ENCODE measurements around the gene FLRT1.

FLRT1 gene

DNA sequence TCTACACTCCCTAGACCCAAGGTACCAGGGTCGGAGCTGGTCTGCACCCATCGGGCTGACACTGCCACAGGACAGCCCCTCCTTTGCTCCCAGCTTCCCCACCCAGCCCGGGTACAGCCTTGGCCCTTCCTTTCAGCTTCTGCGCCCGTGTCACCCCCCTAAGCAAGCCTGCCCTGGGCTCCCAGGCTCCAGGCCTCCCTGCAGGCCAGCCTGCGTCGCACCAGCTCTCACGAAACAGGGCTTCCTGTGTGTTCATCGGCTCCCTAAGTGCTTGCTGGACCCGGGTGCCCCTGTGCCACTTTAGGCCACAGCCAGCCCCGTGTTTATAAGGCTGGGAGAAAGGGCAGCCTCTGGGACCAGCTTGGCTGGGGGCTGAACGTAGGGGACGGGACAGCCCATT, 21.1 kb downstream of the FLRT1 start:
- Histone ChIP-seq H3K36me3 (ENCODE audit: control insufficient read depth in 1 of 2, insufficient read depth in 2 of 2, low read length in 2 of 2) (no peaks in the 10 kb centered on the region), H3K79me1 (ENCODE audit: low read length) (no peaks in the 10 kb centered on the region), H3K27me3 (ENCODE audit: insufficient read depth, low read length) (peaks cover 15% of the 10 kb centered on the region), H2BK120ac (ENCODE audit: insufficient read depth, low read length, poor library complexity) (no peak overlapping the region), H3K27ac (ENCODE audit: low read depth, low read length) (no peak overlapping the region), H3K18ac (ENCODE audit: low read length) (no peak overlapping the region), H4K91ac (ENCODE audit: low read depth, low read length) (no peak overlapping the region), H2BK12ac (ENCODE audit: low read length) (no peak overlapping the region), H3K14ac (ENCODE audit: low read length) (no peak overlapping the region), H3K79me2 (ENCODE audit: control insufficient read depth, insufficient read depth, low read length, poor library complexity) (no peaks in the 10 kb centered on the region), H4K8ac (ENCODE audit: low read depth, low read length) (no peak overlapping the region), H2AK5ac (ENCODE audit: low read length) (no peak overlapping the region), H2AFZ (ENCODE audit: insufficient read depth, low read length, poor library complexity) (no peak overlapping the region), H4K12ac (ENCODE audit: low read depth, low read length) (no peak overlapping the region), H3K4me2 (ENCODE audit: low read length) (no peak overlapping the region), H3K23ac (ENCODE audit: low read length) (no peak overlapping the region), H2BK5ac (ENCODE audit: low read depth, low read length, poor library complexity) (no peak overlapping the region), H3K4me1 (ENCODE audit: control insufficient read depth in 1 of 2, insufficient read depth in 2 of 2, low read length in 2 of 2) (peaks cover 0 to 6% of the 10 kb centered on the region in 2 experiments), H3K4ac (ENCODE audit: low read depth, low read length) (no peak overlapping the region), H3K9me3 (ENCODE audit: insufficient read depth, low read depth, low read length) (peaks cover 1% of the 10 kb centered on the region), H3K4me3 (ENCODE audit: low read depth, low read length) (no peak overlapping the region), H3K9ac (ENCODE audit: low read length) (no peak overlapping the region)
- DNase-seq = no peak
- no CpG with 5 or more reads among the region's 13 CpGs for WGBS (ENCODE audit: extremely low coverage, insufficient coverage, insufficient read length)

GRCh38 chr11:64057890-64058289, 22.2 kb downstream of the FLRT1 start:
- H3K4ac ChIP-seq (ENCODE audit: low read depth, low read length) = no peak overlapping the region
- no peak overlapping the region for H3K14ac ChIP-seq (ENCODE audit: low read length)
- peaks cover 1% of the 10 kb centered on the region for H3K9me3 ChIP-seq (ENCODE audit: insufficient read depth, low read depth, low read length)
- H3K36me3 ChIP-seq (ENCODE audit: control insufficient read depth in 1 of 2, insufficient read depth in 2 of 2, low read length in 2 of 2) = no peaks in the 10 kb centered on the region
- H4K91ac ChIP-seq (ENCODE audit: low read depth, low read length) = no peak overlapping the region
- no peak overlapping the region for H2AK5ac ChIP-seq (ENCODE audit: low read length)
- no peak overlapping the region for H3K4me3 ChIP-seq (ENCODE audit: low read depth, low read length)
- no peak overlapping the region for H2BK12ac ChIP-seq (ENCODE audit: low read length)
- no peaks in the 10 kb centered on the region for H3K79me1 ChIP-seq (ENCODE audit: low read length)
- H3K79me2 ChIP-seq (ENCODE audit: control insufficient read depth, insufficient read depth, low read length, poor library complexity) = no peaks in the 10 kb centered on the region
- H4K12ac ChIP-seq (ENCODE audit: low read depth, low read length) = no peak overlapping the region
- H3K4me1 ChIP-seq (ENCODE audit: control insufficient read depth in 1 of 2, insufficient read depth in 2 of 2, low read length in 2 of 2) = peaks cover 0 to 6% of the 10 kb centered on the region in 2 experiments
- H2AFZ ChIP-seq (ENCODE audit: insufficient read depth, low read length, poor library complexity) = no peak overlapping the region
- H3K27me3 ChIP-seq (ENCODE audit: insufficient read depth, low read length) = peaks cover 17% of the 10 kb centered on the region
- no peak overlapping the region for H2BK120ac ChIP-seq (ENCODE audit: insufficient read depth, low read length, poor library complexity)
- H3K18ac ChIP-seq (ENCODE audit: low read length) = no peak overlapping the region
- no peak overlapping the region for H3K23ac ChIP-seq (ENCODE audit: low read length)
- no peak overlapping the region for H4K8ac ChIP-seq (ENCODE audit: low read depth, low read length)
- no peak overlapping the region for H3K9ac ChIP-seq (ENCODE audit: low read length)
- no CpG with 5 or more reads among the region's 10 CpGs for WGBS (ENCODE audit: extremely low coverage, insufficient coverage, insufficient read length)
- H3K27ac ChIP-seq (ENCODE audit: low read depth, low read length) = no peak overlapping the region
- no peak for DNase-seq
- no peak overlapping the region for H2BK5ac ChIP-seq (ENCODE audit: low read depth, low read length, poor library complexity)
- no peak overlapping the region for H3K4me2 ChIP-seq (ENCODE audit: low read length)

GRCh38 chr11:64058494-64058893, 22.8 kb downstream of the FLRT1 start:
- Histone ChIP-seq H3K4ac (ENCODE audit: low read depth, low read length) (no peak overlapping the region), H3K4me2 (ENCODE audit: low read length) (no peak overlapping the region), H2BK12ac (ENCODE audit: low read length) (no peak overlapping the region), H3K23ac (ENCODE audit: low read length) (no peak overlapping the region), H3K9ac (ENCODE audit: low read length) (no peak overlapping the region), H3K27ac (ENCODE audit: low read depth, low read length) (no peak overlapping the region), H2BK5ac (ENCODE audit: low read depth, low read length, poor library complexity) (no peak overlapping the region), H4K91ac (ENCODE audit: low read depth, low read length) (no peak overlapping the region), H3K27me3 (ENCODE audit: insufficient read depth, low read length) (peaks cover 17% of the 10 kb centered on the region), H3K79me1 (ENCODE audit: low read length) (no peaks in the 10 kb centered on the region), H3K79me2 (ENCODE audit: control insufficient read depth, insufficient read depth, low read length, poor library complexity) (no peaks in the 10 kb centered on the region), H3K4me3 (ENCODE audit: low read depth, low read length) (no peak overlapping the region), H3K36me3 (ENCODE audit: control insufficient read depth in 1 of 2, insufficient read depth in 2 of 2, low read length in 2 of 2) (no peaks in the 10 kb centered on the region), H2AFZ (ENCODE audit: insufficient read depth, low read length, poor library complexity) (no peak overlapping the region), H2AK5ac (ENCODE audit: low read length) (no peak overlapping the region), H3K9me3 (ENCODE audit: insufficient read depth, low read depth, low read length) (peaks cover 1% of the 10 kb centered on the region), H4K8ac (ENCODE audit: low read depth, low read length) (no peak overlapping the region), H3K18ac (ENCODE audit: low read length) (no peak overlapping the region), H2BK120ac (ENCODE audit: insufficient read depth, low read length, poor library complexity) (no peak overlapping the region), H3K14ac (ENCODE audit: low read length) (no peak overlapping the region), H3K4me1 (ENCODE audit: control insufficient read depth in 1 of 2, insufficient read depth in 2 of 2, low read length in 2 of 2) (peaks cover 0 to 6% of the 10 kb centered on the region in 2 experiments), H4K12ac (ENCODE audit: low read depth, low read length) (no peak overlapping the region)
- DNase-seq = no peak
- WGBS (ENCODE audit: extremely low coverage, insufficient coverage, insufficient read length) = no CpG with 5 or more reads among the region's 17 CpGs

GRCh38 chr11:64059339-64060140, 23.8 kb downstream of the FLRT1 start:
- H3K27me3 ChIP-seq (ENCODE audit: insufficient read depth, low read length) = peaks cover 17% of the 10 kb centered on the region
- H2AK5ac ChIP-seq (ENCODE audit: low read length) = no peak overlapping the region
- no peak overlapping the region for H3K23ac ChIP-seq (ENCODE audit: low read length)
- no peaks in the 10 kb centered on the region for H3K79me2 ChIP-seq (ENCODE audit: control insufficient read depth, insufficient read depth, low read length, poor library complexity)
- H3K36me3 ChIP-seq (ENCODE audit: control insufficient read depth in 1 of 2, insufficient read depth in 2 of 2, low read length in 2 of 2) = no peaks in the 10 kb centered on the region
- H3K18ac ChIP-seq (ENCODE audit: low read length) = no peak overlapping the region
- no peak for DNase-seq
- H4K8ac ChIP-seq (ENCODE audit: low read depth, low read length) = no peak overlapping the region
- H3K27ac ChIP-seq (ENCODE audit: low read depth, low read length) = no peak overlapping the region
- H3K4me3 ChIP-seq (ENCODE audit: low read depth, low read length) = no peak overlapping the region
- peaks cover 1% of the 10 kb centered on the region for H3K9me3 ChIP-seq (ENCODE audit: insufficient read depth, low read depth, low read length)
- no peak overlapping the region for H2BK5ac ChIP-seq (ENCODE audit: low read depth, low read length, poor library complexity)
- peaks cover 0 to 4% of the 10 kb centered on the region in 2 experiments for H3K4me1 ChIP-seq (ENCODE audit: control insufficient read depth in 1 of 2, insufficient read depth in 2 of 2, low read length in 2 of 2)
- H2BK12ac ChIP-seq (ENCODE audit: low read length) = no peak overlapping the region
- H4K12ac ChIP-seq (ENCODE audit: low read depth, low read length) = no peak overlapping the region
- H3K4me2 ChIP-seq (ENCODE audit: low read length) = no peak overlapping the region
- no peak overlapping the region for H3K14ac ChIP-seq (ENCODE audit: low read length)
- no peak overlapping the region for H2AFZ ChIP-seq (ENCODE audit: insufficient read depth, low read length, poor library complexity)
- H3K4ac ChIP-seq (ENCODE audit: low read depth, low read length) = no peak overlapping the region
- no peak overlapping the region for H2BK120ac ChIP-seq (ENCODE audit: insufficient read depth, low read length, poor library complexity)
- H4K91ac ChIP-seq (ENCODE audit: low read depth, low read length) = no peak overlapping the region
- no peaks in the 10 kb centered on the region for H3K79me1 ChIP-seq (ENCODE audit: low read length)
- no peak overlapping the region for H3K9ac ChIP-seq (ENCODE audit: low read length)
- WGBS (ENCODE audit: extremely low coverage, insufficient coverage, insufficient read length) = no CpG with 5 or more reads among the region's 24 CpGs
